Kidney (tissue), 14 donors: ENCODE results near the gene TNPO1. TPM values are rescaled to one million over a fixed set of nuclear protein-coding genes. Genes with fewer than 3 reads are reported as not detected.

Source experiments
- DNase-seq, 5 donors: peaks; one replicate each; pipeline ENCODE4 v3.0.0-alpha.2; 2013 to 2020
- FAIRE-seq: peaks from 2 replicates; lab custom pipeline; 2012; peaks lifted over from hg19 to GRCh38; lab: Jason Lieb, UNC
- H3K27ac ChIP-seq, 2 donors: one replicate each; pipeline ENCODE4 v1.7.0; 2013; ENCODE audit warnings: low read depth in 2 of 2, low read length in 2 of 2, inconsistent platforms in 1 of 2
- H3K27me3 ChIP-seq: one replicate; pipeline ENCODE4 v1.7.1; 2013; ENCODE audit warnings: low read length, inconsistent platforms; ENCODE audit not compliant: control insufficient read depth, insufficient read depth
- H3K36me3 ChIP-seq, 3 donors: one replicate each; pipeline versions ENCODE4 v1.7.0 to v1.7.1; 2013; ENCODE audit warnings: low read length in 3 of 3, control low read depth in 1 of 3, inconsistent platforms in 1 of 3; ENCODE audit not compliant: insufficient read depth in 3 of 3, control insufficient read depth in 2 of 3
- H3K4me1 ChIP-seq, 3 donors: one replicate each; pipeline versions ENCODE4 v1.7.0 to v1.7.1; 2013; ENCODE audit warnings: low read length in 3 of 3, inconsistent platforms in 1 of 3, low read depth in 1 of 3; ENCODE audit not compliant: control insufficient read depth in 2 of 3, insufficient read depth in 2 of 3
- H3K4me3 ChIP-seq, 3 donors: one replicate each; pipeline versions ENCODE4 v1.7.0 to v1.8.1; 2013; ENCODE audit warnings: low read length in 3 of 3, control low read depth in 1 of 3, inconsistent platforms in 1 of 3
- H3K9ac ChIP-seq, 3 donors: one replicate each; pipeline versions ENCODE4 v1.7.0 to v1.7.1; 2013; ENCODE audit warnings: low read length in 3 of 3, control low read depth in 1 of 3, inconsistent platforms in 1 of 3
- H3K9me3 ChIP-seq, 3 donors: one replicate each; pipeline versions ENCODE4 v1.7.0 to v1.7.1; 2013; ENCODE audit warnings: low read length in 3 of 3, control low read depth in 1 of 3, inconsistent platforms in 1 of 3; ENCODE audit not compliant: control insufficient read depth in 2 of 3, insufficient read depth in 1 of 3
- intact Hi-C: fragments of 100-400 bp; cut with DNase I; formaldehyde crosslinking; loops from one replicate; pipeline ENCODE4 v1.11.1; 2022
- polyA plus RNA-seq: library from polyadenylated mRNA; stranded (reverse); fragments of 350-450 nt; fragmentation: Illumina TruSeq; extraction: RNeasy Lipid Tissue Mini Kit (QIAGEN cat#74804); gene quantifications from one replicate; pipeline ENCODE4 v1.2.3, GENCODE V29; 2014; ENCODE audit warnings: low read depth, low replicate concordance; ENCODE audit not compliant: insufficient read depth
- total RNA-seq: library from RNA; stranded (reverse); fragmentation: NEBNext Ultra II Directional; extraction: Animal tissue kit (Norgen Biotek cat#: 25700); gene quantifications from one replicate; pipeline ENCODE4 v1.2.1, GENCODE V29; 2021
- TF ChIP-seq, protein P1 (sequence below): IDR thresholded peaks from 3 replicates; pipeline ENCODE4 v1.5.1; 2012; ENCODE audit warnings: mild to moderate bottlenecking, moderate library complexity, borderline replicate concordance; ENCODE audit not compliant: insufficient read depth; ENCODE audit errors: extremely low read depth
- donor health status: control.
- donor health status: control.
- donor health status: control.
- donor health status: control.
- donor health status: control.
- donor health status: DM: yes; HTN: yes; CAD: no.
- donor health status: Normal renal cell carcinoma (clear cell type).

Gene TNPO1
- total and polyA plus RNA-seq, 2 donors from 2014 or later = 15.6 to 86.6 TPM

DNA sequence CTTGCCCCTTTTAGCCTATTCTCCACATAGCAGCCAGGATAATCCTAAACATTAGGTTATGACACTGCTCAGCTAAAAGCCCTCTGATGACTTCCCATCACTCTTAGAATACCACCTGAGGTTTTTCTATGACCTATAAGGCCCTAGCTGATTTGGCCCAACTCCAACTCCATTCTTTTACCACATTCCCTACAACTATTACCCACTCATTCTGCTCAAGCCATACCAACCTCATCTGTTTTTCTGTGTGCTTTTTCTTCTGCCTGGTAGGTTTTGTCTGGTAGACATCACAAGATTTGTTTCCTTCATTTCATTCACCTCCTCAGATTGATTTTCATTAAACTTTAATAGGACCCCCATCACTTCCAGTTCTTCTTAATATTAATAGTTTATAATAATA lies 126.8 kb downstream of the TNPO1 start:
- no peak for FAIRE-seq
- intact Hi-C loops = no loop called here
- H3K4me3 ChIP-seq = no peak overlapping the region
- no peak overlapping the region for H3K27ac ChIP-seq
- H3K36me3 ChIP-seq = no peaks in the 10 kb centered on the region
- H3K4me1 ChIP-seq = no peaks in the 10 kb centered on the region
- no peak for DNase-seq
- H3K9me3 ChIP-seq = no peaks in the 10 kb centered on the region
- TF ChIP-seq, protein P1, sequence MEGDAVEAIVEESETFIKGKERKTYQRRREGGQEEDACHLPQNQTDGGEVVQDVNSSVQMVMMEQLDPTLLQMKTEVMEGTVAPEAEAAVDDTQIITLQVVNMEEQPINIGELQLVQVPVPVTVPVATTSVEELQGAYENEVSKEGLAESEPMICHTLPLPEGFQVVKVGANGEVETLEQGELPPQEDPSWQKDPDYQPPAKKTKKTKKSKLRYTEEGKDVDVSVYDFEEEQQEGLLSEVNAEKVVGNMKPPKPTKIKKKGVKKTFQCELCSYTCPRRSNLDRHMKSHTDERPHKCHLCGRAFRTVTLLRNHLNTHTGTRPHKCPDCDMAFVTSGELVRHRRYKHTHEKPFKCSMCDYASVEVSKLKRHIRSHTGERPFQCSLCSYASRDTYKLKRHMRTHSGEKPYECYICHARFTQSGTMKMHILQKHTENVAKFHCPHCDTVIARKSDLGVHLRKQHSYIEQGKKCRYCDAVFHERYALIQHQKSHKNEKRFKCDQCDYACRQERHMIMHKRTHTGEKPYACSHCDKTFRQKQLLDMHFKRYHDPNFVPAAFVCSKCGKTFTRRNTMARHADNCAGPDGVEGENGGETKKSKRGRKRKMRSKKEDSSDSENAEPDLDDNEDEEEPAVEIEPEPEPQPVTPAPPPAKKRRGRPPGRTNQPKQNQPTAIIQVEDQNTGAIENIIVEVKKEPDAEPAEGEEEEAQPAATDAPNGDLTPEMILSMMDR = no peak
- H3K9ac ChIP-seq = no peak overlapping the region
- H3K27me3 ChIP-seq = no peaks in the 10 kb centered on the region

DNA sequence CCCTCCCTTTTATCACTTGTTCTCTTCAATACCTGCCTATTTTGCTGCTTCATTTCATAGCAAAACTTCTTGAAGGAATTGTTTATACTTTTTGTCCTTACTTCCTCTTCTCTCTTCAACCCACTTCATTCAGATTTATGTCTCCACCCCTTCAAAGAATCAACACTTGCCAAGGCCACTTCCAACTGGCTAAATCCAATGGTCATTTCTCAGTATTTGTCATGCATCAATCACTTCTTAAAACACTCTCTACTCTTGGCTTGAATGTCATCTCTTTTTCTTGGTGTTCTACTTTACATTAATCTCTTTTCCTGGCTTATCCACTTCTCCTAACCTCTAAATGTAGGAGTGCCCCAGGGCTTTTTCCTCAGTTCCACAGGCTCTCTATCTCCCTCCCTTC lies 131.0 kb downstream of the TNPO1 start:
- TF ChIP-seq, protein P1 = no peak
- intact Hi-C loops = no loop called here
- DNase-seq (no peak), FAIRE-seq (no peak)
- H3K4me1 ChIP-seq = no peaks in the 10 kb centered on the region
- no peak overlapping the region for H3K9ac ChIP-seq
- H3K36me3 ChIP-seq = no peaks in the 10 kb centered on the region
- no peak overlapping the region for H3K4me3 ChIP-seq
- H3K27me3 ChIP-seq = no peaks in the 10 kb centered on the region
- no peak overlapping the region for H3K27ac ChIP-seq
- no peaks in the 10 kb centered on the region for H3K9me3 ChIP-seq

DNA sequence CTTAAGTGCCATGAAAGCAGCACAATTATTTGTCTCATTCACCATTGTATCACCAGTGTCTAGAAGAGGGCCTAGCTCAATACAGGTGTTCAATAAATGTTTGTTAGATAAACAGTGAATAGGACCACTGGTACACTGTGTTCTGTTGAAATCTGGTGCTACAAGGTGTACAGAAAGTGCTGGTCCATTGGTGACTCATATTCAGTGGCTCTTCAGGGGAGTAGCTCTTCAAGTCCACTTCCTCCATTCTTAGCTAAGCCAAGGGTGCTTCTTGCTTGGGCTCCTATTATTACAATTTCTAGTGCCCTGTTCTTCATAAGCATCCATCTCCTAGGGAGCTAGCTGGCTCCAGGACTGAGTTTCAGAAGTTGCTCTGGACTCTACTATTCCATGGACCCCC lies 133.0 kb downstream of the TNPO1 start:
- H3K4me3 ChIP-seq = no peak overlapping the region
- no peak for FAIRE-seq
- no peak for DNase-seq
- H3K9me3 ChIP-seq = no peaks in the 10 kb centered on the region
- no peak overlapping the region for H3K27ac ChIP-seq
- peaks cover 0 to 11% (median 3%) of the 10 kb centered on the region in 3 donors for H3K4me1 ChIP-seq
- TF ChIP-seq, protein P1 = no peak
- intact Hi-C loops = no loop called here
- no peaks in the 10 kb centered on the region for H3K36me3 ChIP-seq
- H3K9ac ChIP-seq = no peak overlapping the region
- H3K27me3 ChIP-seq = no peaks in the 10 kb centered on the region

DNA sequence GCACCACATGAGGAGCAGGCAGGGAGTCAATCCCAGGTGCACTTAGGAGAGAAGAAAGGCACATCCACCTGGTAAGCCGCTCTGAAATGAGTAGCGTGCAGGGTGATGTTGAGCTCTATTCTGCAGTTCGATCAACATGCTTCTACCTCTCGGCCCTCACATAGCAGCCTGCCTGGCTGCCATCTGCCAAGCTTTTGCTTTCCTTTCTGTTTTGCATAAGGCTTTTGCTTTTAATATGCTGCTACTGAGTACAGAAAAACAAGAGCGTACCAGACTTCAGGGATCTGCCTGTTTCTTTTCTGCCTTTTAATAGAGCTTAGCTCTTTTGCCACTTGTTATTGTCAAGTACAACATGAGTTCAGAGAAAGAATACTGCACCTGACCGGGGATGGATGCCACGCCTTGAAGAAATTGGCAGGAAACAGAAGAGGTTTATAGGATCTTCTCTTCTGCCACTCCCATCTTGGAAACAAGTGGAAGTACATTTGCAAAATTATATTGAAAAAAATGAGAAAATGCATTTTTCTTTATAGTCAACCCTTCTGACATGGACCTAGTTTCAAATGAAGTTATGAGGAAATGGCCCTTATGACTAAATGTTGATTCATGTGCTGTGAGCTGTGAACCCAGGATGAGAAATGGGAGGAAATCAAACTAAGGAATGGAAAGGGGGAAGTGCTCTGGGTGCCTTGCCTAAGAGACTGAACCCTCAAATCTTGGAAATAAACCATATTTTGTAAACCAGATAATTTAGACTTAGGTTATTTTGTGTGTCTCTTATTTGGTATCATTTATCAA lies 135.4 kb downstream of the TNPO1 start:
- H3K27ac ChIP-seq = no peak overlapping the region
- no peaks in the 10 kb centered on the region for H3K9me3 ChIP-seq
- intact Hi-C loops = no loop called here
- no peak for DNase-seq
- H3K9ac ChIP-seq = no peak overlapping the region
- TF ChIP-seq, protein P1 = no peak
- no peaks in the 10 kb centered on the region for H3K36me3 ChIP-seq
- H3K4me1 ChIP-seq = peaks cover 0 to 17% (median 3%) of the 10 kb centered on the region in 3 donors
- FAIRE-seq = no peak
- no peak overlapping the region for H3K4me3 ChIP-seq
- H3K27me3 ChIP-seq = no peaks in the 10 kb centered on the region
